ENCODE data around the gene R3HDM4.

- TF ChIP-seq YBX1 (IDR thresholded peaks at IDR 0.05) (no peak), NKRF (conservative IDR thresholded peaks at IDR 0.05) (no peak), EP300 (IDR thresholded peaks at IDR 0.05; ENCODE audit: borderline replicate concordance in 1 of 2, control insufficient read depth in 1 of 2, low read depth in 2 of 2, low read length in 2 of 2) (no peak), IRF3 (IDR thresholded peaks at IDR 0.05) (no peak), SMARCA5 (IDR thresholded peaks at IDR 0.05) (no peak), CTCF (IDR thresholded peaks at IDR 0.05 in 2 of 3, conservative IDR thresholded peaks at IDR 0.05 in 1 of 3; ENCODE audit: control insufficient read depth in 2 of 3, extremely low read depth in 1 of 3, insufficient read depth in 1 of 3, low read depth in 3 of 3, low read length in 3 of 3) (no peak), MAX (IDR thresholded peaks at IDR 0.05; ENCODE audit: low read depth, low read length) (no peak), TCF7 (IDR thresholded peaks at IDR 0.05; ENCODE audit: borderline replicate concordance) (no peak), POLR2A (IDR thresholded peaks at IDR 0.05; ENCODE audit: low read depth, low read length) (no peak), SKIL (IDR thresholded peaks at IDR 0.05; ENCODE audit: low read depth, poor library complexity, severe bottlenecking) (no peak)
These were observed 64.6 kb downstream of the R3HDM4 start for GRCh38 chr19:848386-848921.

Measured in GM12878 (cell line).